GM19035 (cell line): ENCODE data around the gene CAPN5.
"Not testable (repeated sequence)": the region's sequence is repeated elsewhere in the genome, so short reads cannot be mapped to it uniquely, and the experiment has no call there.

Source experiments
- ATAC-seq: cut with Tn5 transposase; IDR thresholded peaks from one replicate; pipeline ENCODE4 v1.9.1; 2021; ENCODE audit not compliant: unreplicated experiment

The CAPN5 gene

GRCh38 chr11:77095551-77096490 is 29.1 kb downstream of the CAPN5 start:
- ATAC-seq, result no peak

GRCh38 chr11:77096591-77097019 is 29.8 kb downstream of the CAPN5 start:
- ATAC-seq, result no peak

- ATAC-seq, result not testable (repeated sequence)
Measured at GRCh38 chr11:77097180-77097579, 30.4 kb downstream of the CAPN5 start.

DNA sequence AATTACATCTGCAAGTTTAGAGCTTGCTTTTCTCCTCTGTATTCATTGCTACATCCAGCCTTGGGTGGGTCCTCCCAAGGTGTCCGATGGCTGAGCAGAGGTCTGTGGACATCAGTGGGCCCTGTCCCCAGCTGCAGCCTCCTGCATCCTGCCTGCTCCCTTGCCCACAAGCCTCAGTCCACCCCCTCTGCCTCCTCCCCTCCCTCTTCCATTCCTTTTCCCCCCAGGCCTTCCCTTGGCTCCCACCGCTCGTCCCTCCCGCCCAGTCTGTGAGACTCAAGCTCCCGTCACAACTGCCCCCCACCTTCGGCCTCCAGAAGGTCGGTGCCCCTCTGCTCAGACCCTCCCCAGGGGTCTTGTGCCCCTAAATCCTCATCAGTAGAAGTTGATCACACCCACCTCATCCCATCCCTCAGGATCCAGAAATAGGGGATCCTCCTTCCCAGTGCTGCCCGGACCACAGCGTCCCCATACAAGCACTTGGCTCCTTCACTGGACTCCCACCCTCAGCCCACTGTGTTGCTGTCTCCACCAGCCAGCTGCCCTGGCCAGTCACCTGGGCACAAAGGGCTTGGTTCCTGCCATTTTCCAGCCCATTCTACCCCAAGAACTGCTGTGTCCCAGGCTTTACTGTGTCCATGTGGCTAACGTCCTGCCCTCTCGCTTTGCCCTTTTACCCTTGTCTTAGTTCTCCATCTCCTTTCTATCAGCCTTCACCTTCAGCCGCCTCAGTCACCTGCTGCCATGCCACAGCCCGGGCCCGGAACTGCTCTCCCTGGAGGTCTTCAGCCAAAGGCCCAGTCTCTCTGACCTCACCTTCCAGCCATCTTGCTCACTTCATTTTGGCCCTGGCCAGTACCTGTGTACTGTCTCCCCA is 33.6 kb downstream of the CAPN5 start:
- no peak for ATAC-seq

DNA sequence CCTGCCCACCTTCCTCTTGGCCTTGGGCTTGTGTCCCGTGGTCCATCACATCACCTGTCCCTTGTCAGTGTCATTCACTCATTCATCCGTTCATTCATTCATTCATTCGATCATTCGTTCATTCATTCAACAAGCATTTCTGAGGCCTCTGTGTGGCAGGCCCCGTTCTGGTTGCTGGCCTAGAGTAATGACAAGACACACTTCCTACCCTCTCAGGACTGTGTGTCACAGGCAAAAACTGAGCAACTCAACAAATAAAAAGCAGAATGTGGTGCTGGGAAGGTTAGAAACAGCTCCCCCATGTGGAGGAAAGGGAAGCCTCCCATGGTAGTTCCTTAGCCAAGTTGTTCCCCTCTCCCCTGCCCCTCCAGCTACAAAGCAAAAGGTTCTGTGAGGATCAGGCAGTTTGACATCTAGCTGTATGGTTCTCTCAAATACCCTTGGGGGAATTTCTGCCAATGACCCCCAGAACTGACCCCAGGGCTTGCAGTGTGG is 34.3 kb downstream of the CAPN5 start:
- ATAC-seq, result no peak

DNA sequence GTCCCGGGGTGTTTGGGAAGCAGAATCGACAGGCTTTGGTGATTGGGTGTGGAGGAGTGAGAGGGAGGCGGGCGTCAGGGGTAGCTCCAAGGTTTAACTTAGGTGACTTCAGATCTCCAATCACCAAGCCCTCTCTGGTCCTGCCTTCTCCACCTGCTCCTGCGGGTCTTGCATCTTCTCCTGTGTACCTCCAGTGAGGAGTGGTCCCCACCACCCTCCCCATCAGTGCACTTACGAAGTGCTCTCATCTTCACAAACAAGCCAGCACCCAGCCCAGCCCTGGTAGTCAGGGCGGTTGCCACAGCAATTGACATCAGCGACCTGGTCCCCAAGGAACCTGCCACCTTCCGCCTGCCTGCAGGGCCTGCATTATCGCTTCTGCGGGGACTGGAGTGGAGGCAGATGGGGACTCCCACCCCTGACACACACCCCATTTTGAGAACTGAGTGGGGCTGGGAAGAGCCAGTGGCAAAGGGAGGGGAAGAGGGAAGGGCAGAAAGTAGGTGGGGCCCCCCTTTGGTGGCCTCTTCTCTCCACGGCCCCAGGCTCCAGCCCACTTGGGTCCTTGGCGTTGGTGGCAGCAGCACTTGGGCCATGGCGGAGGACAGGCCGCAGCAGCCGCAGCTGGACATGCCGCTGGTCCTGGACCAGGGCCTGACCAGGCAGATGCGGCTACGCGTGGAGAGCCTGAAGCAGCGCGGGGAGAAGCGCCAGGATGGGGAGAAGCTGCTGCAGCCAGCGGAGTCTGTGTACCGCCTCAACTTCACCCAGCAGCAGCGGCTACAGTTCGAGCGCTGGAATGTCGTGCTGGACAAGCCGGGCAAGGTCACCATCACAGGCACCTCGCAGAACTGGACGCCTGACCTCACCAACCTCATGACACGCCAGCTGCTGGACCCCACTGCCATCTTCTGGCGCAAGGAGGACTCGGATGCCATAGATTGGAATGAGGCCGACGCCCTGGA is 35.8 kb downstream of the CAPN5 start, which contains the start of gene OMP:
TSS of gene OMP (plus strand) at position 595 of the 965 bp plus-strand sequence. CDS start at position 595, 0 bp downstream.
- no peak for ATAC-seq

- no peak for ATAC-seq
Measured at GRCh38 chr11:77103319-77103718, 36.5 kb downstream of the CAPN5 start.

GRCh38 chr11:77104727-77105126 is 38.0 kb downstream of the CAPN5 start:
- ATAC-seq, result no peak

DNA sequence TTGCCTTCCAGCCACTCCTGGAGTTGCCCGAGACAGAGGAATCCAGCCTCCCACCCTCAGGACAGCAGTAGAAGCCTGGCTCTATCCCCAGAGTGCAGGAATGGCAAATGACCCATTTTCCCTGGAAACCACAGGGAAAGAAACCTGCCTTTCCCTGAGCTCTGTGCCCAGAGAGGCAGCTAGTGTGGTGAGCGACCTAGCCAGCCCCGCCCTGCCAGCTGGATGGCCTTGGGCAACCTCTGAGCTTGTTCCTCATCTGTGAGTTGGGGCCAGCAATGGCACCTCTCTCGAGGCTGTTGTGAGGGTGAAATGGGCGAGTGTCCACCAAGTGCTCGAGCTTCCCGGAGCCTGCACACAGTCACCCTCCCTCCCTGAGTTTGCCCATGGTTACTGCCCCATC is 39.5 kb downstream of the CAPN5 start:
- no peak for ATAC-seq

DNA sequence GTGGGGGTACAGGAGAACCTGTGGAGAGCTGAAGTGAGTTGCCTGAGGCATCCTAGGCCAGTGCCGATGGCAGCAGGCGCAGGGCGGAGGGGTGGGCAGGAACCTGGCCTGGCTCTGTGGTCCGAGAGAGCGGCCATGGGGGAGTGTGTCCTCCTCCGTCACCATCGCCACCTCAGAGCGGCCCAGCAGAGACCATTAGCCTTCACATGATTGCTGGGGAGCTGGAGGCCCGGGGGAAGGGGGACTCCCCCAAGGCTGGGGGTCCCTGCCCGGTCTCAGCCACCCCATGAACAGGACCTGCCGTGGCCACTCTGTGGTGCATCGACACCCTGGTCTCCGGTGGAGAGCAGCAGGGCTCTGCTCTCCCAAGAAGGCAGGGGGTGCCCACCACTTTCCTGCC is 40.0 kb downstream of the CAPN5 start:
- ATAC-seq, result no peak

DNA sequence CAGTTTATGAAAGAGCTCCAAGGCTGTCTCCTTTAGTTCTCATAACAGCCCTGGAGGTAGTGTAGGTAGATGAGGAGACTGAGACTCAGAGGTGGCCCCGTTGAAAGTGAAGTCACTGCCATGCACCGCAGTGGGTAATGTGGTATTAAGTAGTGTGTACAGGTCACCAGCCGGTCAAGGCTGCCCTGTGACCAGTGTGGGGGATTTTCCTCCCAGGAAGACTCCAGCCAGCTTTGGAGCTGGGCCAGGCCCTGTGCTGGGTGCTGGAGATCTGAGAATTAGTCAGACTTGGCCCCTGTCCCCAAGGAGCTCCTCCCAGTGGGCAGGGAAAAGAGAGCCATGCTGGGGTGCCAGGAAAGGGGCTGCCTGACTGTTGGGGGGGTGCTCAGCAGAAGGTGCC is 41.2 kb downstream of the CAPN5 start:
- ATAC-seq, result no peak

DNA sequence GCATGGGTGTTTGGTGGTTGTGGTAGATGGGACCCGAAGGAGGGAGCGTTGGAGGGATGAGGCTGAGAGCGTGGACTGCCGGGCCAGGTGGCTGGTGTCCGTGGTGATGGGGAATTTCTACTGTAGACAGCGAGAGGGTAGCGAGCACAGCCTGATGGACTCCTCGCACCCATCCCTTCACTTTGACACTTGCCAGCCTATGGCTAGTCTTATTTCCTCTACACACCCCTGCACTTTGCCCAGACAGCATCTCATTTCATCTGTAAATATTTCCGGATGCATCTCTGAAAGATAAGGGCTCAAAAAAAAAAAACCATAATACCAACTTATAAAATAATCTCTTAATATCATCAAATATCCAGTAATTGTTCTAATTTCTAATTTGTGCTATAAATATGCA is 41.7 kb downstream of the CAPN5 start:
- ATAC-seq, result no peak

- ATAC-seq, result no peak
Measured at GRCh38 chr11:77109236-77110019, 42.7 kb downstream of the CAPN5 start.

GRCh38 chr11:77110836-77111235 is 44.1 kb downstream of the CAPN5 start:
- ATAC-seq, result no peak

- ATAC-seq, result no peak
Measured at GRCh38 chr11:77111277-77111676, 44.5 kb downstream of the CAPN5 start.

DNA sequence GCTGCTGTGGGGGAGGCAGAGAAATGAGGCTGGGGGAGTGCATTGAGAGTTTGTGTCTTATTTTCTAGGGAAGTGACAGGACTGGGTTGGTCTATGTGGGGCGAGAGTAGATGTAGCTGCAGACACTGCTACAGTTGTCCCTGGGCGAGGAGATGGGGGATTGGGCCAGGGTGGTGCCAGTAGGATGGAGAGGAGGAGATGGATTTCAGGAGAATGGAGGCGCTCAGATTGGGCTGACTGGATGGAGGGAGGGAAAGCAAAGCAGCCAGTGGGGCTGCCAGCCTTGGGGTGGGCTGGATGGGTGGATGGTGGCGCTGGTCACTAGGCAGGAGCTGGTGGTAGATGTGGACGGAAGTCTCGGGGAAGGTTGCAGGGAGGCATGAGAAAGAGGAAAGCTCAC is 45.2 kb downstream of the CAPN5 start:
- no peak for ATAC-seq

GRCh38 chr11:77112641-77113381 is 46.0 kb downstream of the CAPN5 start:
- no peak for ATAC-seq

DNA sequence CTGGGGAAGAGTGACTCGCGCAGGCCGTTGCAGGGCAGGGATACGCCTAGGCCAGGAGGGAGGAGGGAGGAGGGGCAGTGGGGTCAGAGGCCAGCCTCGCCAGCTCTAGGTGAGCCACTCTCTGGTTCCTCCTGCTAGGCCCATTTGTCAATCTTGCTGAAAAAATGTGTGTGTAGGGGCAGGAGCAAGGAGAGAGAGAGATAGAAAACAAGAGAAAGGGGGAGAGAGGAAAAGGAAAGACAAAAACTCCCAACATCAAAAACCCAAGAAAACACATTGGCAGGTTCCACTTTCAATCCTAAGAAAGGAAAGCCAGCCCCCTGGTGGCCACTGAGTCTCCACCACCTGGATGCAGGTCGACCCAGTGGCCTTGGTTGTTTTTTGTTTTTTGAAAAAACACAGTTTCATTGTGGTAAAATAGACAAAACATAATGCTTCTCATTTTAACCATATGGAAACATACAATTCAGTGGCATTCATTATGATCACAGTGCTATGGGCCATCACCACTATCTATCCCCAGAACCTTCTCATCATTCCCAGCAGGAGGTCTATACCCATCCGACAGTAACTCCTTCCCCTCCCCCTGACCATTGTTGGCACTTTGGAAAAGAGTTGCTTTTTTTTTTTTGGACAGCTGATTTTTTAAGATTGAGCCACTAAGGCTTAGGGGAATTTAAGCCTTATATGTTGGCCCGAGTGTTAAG is 46.8 kb downstream of the CAPN5 start:
- ATAC-seq, result no peak
